ENCODE results near the gene TMEM150B. TPM values are rescaled to one million over a fixed set of nuclear protein-coding genes. Genes with fewer than 3 reads are reported as not detected.
A peak's percentile ranks its signal among the peaks of the same experiment; 100 is the strongest.

Gene TMEM150B
- total and polyA plus RNA-seq, 9 of the 15 experiments (the other 6 are each of a cell fraction or from before 2014, with no cell fraction given), result 0.47 to 1.3 (median 0.74) TPM; not detected in 2

- TF ChIP-seq TSC22D4 (tag; IDR thresholded peaks at IDR 0.05), result no peak
- TF ChIP-seq DDX20 (tag; IDR thresholded peaks at IDR 0.05; ENCODE audit: low read depth), result no peak
- 0 out of 4 replicates have a peak, but pooled peaks of 1 of the 2 experiments have one; percentile 8 for TF ChIP-seq SIX5 (IDR thresholded peaks at IDR 0.05; ENCODE audit: borderline replicate concordance in 1 of 2, insufficient read depth in 1 of 2, low read depth in 1 of 2, low read length in 2 of 2)
- no peak for TF ChIP-seq RBBP5 (IDR thresholded peaks at IDR 0.05; ENCODE audit: borderline replicate concordance, insufficient read depth, low read length, poor library complexity, severe bottlenecking)
- TF ChIP-seq POLR2G (IDR thresholded peaks at IDR 0.05; ENCODE audit: low read depth, low read length), result peak; percentile 56; the same call in 1 of the 2 replicates
- TF ChIP-seq KDM4B (IDR thresholded peaks at IDR 0.05; ENCODE audit: borderline replicate concordance in 2 of 2, low read depth in 1 of 2), result no peak
- no peak for TF ChIP-seq ZNF3 (CRISPR knock-in tag; IDR thresholded peaks at IDR 0.05)
- TF ChIP-seq E2F3 (CRISPR knock-in tag; IDR thresholded peaks at IDR 0.05), result no peak
- TF ChIP-seq XRCC5 (IDR thresholded peaks at IDR 0.05; ENCODE audit: low read depth, low read length), result peak; percentile 50
- TF ChIP-seq SMAD1 (IDR thresholded peaks at IDR 0.05; ENCODE audit: low read depth, low read length, partially characterized antibody), result no peak
- TF ChIP-seq CSDE1 (IDR thresholded peaks at IDR 0.05), result no peak
- TF ChIP-seq BRD9 (IDR thresholded peaks at IDR 0.05; ENCODE audit: low read depth, partially characterized antibody), result peak; percentile 80
- no peak for TF ChIP-seq SMARCA4 (IDR thresholded peaks at IDR 0.05)
- no peak for TF ChIP-seq DPF2 (IDR thresholded peaks at IDR 0.05)
- peak; percentile 52; the same call in 1 of the 2 replicates for TF ChIP-seq CC2D1A (IDR thresholded peaks at IDR 0.05)
- TF ChIP-seq PHF8 (IDR thresholded peaks at IDR 0.05; ENCODE audit: borderline replicate concordance, low read length), result peak; percentile 30; the same call in 1 of the 2 replicates
- TF ChIP-seq RFX7 (CRISPR knock-in tag; IDR thresholded peaks at IDR 0.05), result no peak
- TF ChIP-seq XRCC3 (IDR thresholded peaks at IDR 0.05), result no peak
- TF ChIP-seq RFX5 (IDR thresholded peaks at IDR 0.05; ENCODE audit: low read depth, low read length), result no peak
- no peak for TF ChIP-seq MCM3 (IDR thresholded peaks at IDR 0.05)
- TF ChIP-seq HNRNPUL1 (IDR thresholded peaks at IDR 0.05; ENCODE audit: low read length), result no peak
- TF ChIP-seq ZBTB12 (CRISPR knock-in tag; IDR thresholded peaks at IDR 0.05), result no peak
- no peak for TF ChIP-seq RBM34 (IDR thresholded peaks at IDR 0.05; ENCODE audit: borderline replicate concordance, insufficient read depth, low read length)
- TF ChIP-seq ZNF780A (CRISPR knock-in tag; IDR thresholded peaks at IDR 0.05), result no peak
- TF ChIP-seq RAD21 (CRISPR knock-in tag; conservative IDR thresholded peaks at IDR 0.05 in 1 of 2, IDR thresholded peaks at IDR 0.05 in 1 of 2), result peak; percentile 43 to 67
- peak; percentile 53; the same call in 1 of the 2 replicates for TF ChIP-seq MBD2 (IDR thresholded peaks at IDR 0.05; ENCODE audit: borderline replicate concordance, low read depth)
- no peak for TF ChIP-seq ZNF263 (CRISPR knock-in tag; IDR thresholded peaks at IDR 0.05; ENCODE audit: borderline replicate concordance)
- TF ChIP-seq ZNF146 (CRISPR knock-in tag; IDR thresholded peaks at IDR 0.05; ENCODE audit: unreplicated experiment), result no peak
These were observed 23.5 kb downstream of the TMEM150B start (continued) for GRCh38 chr19:55301459-55302317.

Data from K562 (cell line).